Glutamatergic neuron (in vitro differentiated cells): ENCODE data around the gene SEBOX. TPM values are rescaled to one million over a fixed set of nuclear protein-coding genes. Genes with fewer than 3 reads are reported as not detected.
A peak's percentile ranks its signal among the peaks of the same experiment; 100 is the strongest.

ENCODE experiments used
- DNase-seq: peaks from one replicate; pipeline ENCODE4 v3.0.0; 2022
- H3K27ac Mint-ChIP-seq: one replicate; pipeline ENCODE4 v1.8.0; 2020; ENCODE audit warnings: mild to moderate bottlenecking, mixed read lengths, inconsistent platforms; ENCODE audit not compliant: unreplicated experiment
- H3K27me3 Mint-ChIP-seq: one replicate; pipeline ENCODE4 v1.8.0; 2020; ENCODE audit warnings: mild to moderate bottlenecking, moderate library complexity, mixed read lengths, inconsistent platforms; ENCODE audit not compliant: unreplicated experiment
- H3K36me3 Mint-ChIP-seq: one replicate; pipeline ENCODE4 v1.8.0; 2020; ENCODE audit warnings: mild to moderate bottlenecking, mixed read lengths, inconsistent platforms; ENCODE audit not compliant: unreplicated experiment
- H3K4me1 Mint-ChIP-seq: one replicate; pipeline ENCODE4 v1.8.0; 2020; ENCODE audit warnings: mild to moderate bottlenecking, low read depth, mixed read lengths, inconsistent platforms; ENCODE audit not compliant: unreplicated experiment
- H3K4me3 Mint-ChIP-seq: one replicate; pipeline ENCODE4 v1.8.0; 2020; ENCODE audit warnings: mild to moderate bottlenecking, mixed read lengths, inconsistent platforms; ENCODE audit not compliant: unreplicated experiment
- H3K9me3 Mint-ChIP-seq: one replicate; pipeline ENCODE4 v1.8.0; 2020; ENCODE audit warnings: mild to moderate bottlenecking, moderate library complexity, mixed read lengths, inconsistent platforms; ENCODE audit not compliant: unreplicated experiment
- total RNA-seq: library from RNA; stranded (reverse); fragmentation: NEBNext Ultra II Directional; extraction: Animal tissue kit (Norgen Biotek cat#: 25700); gene quantifications from one replicate; pipeline ENCODE4 v1.2.1, GENCODE V29; 2021; ENCODE audit not compliant: unreplicated experiment
- TF ChIP-seq, protein P1 (sequence below): fragments of 200-600 bp; sonication (generic); IDR thresholded peaks from one replicate; pipeline ENCODE4 v1.5.0; 2021; ENCODE audit not compliant: partially characterized antibody, unreplicated experiment

Gene SEBOX
- total RNA-seq, 1 donor from 2014 or later, result not detected

DNA sequence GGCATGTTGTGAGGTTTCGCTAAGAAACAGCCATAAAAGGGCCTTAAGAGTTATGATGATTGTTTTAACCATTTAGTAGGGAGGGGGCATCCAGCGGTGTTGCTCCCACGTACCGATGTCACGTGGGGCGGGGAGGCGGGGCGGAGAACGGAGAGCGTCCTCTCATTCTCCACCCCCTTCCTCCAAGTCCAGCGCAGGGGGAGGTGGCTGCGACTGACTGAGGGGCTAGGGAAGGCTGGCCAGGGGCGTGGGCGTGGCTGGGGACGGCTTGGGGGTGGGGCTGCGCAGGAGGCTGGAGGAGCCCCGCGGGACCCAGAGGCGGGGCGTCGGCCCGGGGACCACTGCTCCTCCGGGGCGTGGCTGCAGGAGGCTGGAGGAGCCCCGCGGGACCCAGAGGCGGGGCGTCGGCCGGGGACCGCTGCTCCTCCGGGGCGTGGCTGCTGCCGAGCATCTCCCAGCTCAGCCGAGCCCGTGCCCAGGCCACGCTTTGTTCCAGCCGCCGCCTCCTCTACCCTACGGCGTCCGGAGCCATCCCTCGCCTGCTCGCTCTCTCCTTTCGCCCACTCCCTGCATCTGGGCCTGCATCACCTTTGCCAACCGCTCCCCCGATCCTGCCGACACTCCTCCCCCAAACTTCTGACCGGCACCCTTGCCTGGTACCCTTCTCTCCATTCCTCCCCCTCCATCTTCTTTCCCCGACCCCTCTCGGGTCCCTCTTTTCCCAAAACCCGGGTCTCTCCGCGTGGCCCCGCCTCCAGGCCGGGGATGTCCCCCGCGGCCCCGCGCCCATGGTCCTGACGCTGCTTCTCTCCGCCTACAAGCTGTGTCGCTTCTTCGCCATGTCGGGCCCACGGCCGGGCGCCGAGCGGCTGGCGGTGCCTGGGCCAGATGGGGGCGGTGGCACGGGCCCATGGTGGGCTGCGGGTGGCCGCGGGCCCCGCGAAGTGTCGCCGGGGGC is 6.5 kb upstream of the SEBOX start, which contains the start of gene SARM1:
Gene SARM1 (plus strand): TSS at position 450 of the 958 bp plus-strand sequence. CDS start 339 bp downstream, at position 789.
- H3K9me3 Mint-ChIP-seq, result peaks cover 16% of the 10 kb centered on the region
- H3K36me3 Mint-ChIP-seq, result peaks cover 4% of the 10 kb centered on the region
- H3K27me3 Mint-ChIP-seq, result peaks cover 18% of the 10 kb centered on the region
- TF ChIP-seq, protein P1, sequence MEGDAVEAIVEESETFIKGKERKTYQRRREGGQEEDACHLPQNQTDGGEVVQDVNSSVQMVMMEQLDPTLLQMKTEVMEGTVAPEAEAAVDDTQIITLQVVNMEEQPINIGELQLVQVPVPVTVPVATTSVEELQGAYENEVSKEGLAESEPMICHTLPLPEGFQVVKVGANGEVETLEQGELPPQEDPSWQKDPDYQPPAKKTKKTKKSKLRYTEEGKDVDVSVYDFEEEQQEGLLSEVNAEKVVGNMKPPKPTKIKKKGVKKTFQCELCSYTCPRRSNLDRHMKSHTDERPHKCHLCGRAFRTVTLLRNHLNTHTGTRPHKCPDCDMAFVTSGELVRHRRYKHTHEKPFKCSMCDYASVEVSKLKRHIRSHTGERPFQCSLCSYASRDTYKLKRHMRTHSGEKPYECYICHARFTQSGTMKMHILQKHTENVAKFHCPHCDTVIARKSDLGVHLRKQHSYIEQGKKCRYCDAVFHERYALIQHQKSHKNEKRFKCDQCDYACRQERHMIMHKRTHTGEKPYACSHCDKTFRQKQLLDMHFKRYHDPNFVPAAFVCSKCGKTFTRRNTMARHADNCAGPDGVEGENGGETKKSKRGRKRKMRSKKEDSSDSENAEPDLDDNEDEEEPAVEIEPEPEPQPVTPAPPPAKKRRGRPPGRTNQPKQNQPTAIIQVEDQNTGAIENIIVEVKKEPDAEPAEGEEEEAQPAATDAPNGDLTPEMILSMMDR, result no peak
- peak within 1 kb of the TSS; percentile 96 for H3K4me3 Mint-ChIP-seq
- peak; percentile 99 for DNase-seq
- peak within 1 kb of the TSS; percentile 97 for H3K27ac Mint-ChIP-seq
- peaks cover 17% of the 10 kb centered on the region for H3K4me1 Mint-ChIP-seq

DNA sequence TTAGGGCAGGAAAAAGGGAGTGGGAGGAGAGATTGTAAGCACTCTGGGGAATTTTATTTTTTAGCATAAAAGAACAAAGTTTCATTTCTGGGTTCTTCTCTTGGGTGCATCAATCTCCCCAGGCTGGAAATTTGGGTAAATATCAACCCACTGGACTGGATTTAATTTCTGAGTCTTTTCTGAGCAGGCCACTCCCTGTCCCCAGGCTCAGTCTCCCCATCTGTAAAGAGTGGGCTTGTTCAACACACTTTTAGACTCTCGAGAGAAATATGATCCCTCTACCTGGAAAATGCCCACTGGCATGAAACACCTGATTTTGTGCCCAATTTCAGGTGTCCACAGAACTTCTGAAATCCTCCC is 5.7 kb upstream of the SEBOX start:
- TF ChIP-seq, protein P1, result no peak
- Mint-ChIP-seq H3K4me1 (peaks cover 17% of the 10 kb centered on the region), H3K9me3 (peaks cover 16% of the 10 kb centered on the region), H3K27ac (peak overlapping the region; percentile 81), H3K36me3 (peaks cover 4% of the 10 kb centered on the region), H3K27me3 (peaks cover 20% of the 10 kb centered on the region), H3K4me3 (peak overlapping the region; percentile 83)
- no peak for DNase-seq

DNA sequence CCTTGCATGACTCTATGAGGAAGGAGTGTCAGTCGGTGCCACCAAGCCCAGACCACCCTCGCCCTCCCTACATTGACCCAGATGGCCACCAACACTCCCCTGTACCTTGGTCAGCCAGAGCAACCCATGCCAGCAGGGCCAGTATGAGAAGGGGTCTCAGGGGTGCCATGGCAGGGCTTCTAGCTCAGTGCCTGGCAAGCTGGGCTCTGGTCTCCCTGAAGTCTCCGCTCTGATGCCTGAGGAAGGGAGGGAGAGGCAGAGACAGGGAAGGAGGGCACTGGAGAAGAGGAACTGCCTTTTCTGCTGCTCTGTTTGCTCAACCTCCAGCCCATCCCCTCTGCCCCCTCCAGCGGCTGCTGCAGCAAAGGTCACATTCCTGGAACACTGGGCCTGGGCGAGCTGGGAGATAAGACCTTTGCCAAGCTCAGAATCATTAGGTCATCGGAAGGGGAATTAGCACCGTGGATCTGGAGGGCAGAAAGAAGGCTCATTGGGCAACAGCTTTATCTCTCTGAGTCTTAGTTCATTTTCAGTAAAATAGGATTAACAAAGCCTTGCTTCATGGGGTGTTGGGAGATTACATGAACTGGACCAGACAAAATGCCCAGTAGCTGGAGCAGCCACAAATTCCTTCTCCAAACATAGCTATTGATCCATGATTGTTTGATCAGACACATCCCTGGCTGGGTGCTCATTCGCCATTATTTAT is 5.2 kb upstream of the SEBOX start, which contains the start of gene VTN:
Gene VTN (minus strand): TSS at position 273 of the 709 bp plus-strand sequence. CDS start 104 bp downstream, at position 169.
- peak; percentile 33 for DNase-seq
- H3K4me3 Mint-ChIP-seq, result peak within 1 kb of the TSS; percentile 83
- peaks cover 4% of the 10 kb centered on the region for H3K36me3 Mint-ChIP-seq
- H3K9me3 Mint-ChIP-seq, result peaks cover 16% of the 10 kb centered on the region
- H3K27me3 Mint-ChIP-seq, result peaks cover 20% of the 10 kb centered on the region
- TF ChIP-seq, protein P1, result no peak
- H3K4me1 Mint-ChIP-seq, result peaks cover 17% of the 10 kb centered on the region
- peak within 1 kb of the TSS; percentile 81 for H3K27ac Mint-ChIP-seq

DNA sequence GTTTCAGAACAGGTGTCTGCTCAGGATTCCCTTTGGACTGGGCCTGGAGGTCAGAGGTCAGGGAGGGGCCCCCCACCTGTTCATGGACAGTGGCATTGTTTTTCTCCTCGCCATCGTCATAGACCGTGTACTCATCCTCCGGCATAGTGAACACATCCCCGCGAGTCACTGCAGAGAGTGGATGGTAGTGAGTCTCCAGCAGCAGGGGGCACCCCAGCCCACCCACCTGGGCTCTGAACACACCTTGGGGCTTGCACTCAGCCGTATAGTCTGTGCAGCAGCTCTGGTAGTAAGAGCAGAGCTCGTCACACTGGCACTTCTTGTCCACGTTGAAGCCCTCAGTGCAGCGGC is 4.7 kb upstream of the SEBOX start:
- Mint-ChIP-seq H3K36me3 (peaks cover 4% of the 10 kb centered on the region), H3K4me1 (peaks cover 17% of the 10 kb centered on the region), H3K27me3 (peaks cover 18% of the 10 kb centered on the region), H3K4me3 (no peak overlapping the region), H3K9me3 (peaks cover 16% of the 10 kb centered on the region), H3K27ac (peak overlapping the region; percentile 4)
- TF ChIP-seq, protein P1, result no peak
- DNase-seq, result no peak
